ENCODE results near the gene ADPRHL1.

DNA sequence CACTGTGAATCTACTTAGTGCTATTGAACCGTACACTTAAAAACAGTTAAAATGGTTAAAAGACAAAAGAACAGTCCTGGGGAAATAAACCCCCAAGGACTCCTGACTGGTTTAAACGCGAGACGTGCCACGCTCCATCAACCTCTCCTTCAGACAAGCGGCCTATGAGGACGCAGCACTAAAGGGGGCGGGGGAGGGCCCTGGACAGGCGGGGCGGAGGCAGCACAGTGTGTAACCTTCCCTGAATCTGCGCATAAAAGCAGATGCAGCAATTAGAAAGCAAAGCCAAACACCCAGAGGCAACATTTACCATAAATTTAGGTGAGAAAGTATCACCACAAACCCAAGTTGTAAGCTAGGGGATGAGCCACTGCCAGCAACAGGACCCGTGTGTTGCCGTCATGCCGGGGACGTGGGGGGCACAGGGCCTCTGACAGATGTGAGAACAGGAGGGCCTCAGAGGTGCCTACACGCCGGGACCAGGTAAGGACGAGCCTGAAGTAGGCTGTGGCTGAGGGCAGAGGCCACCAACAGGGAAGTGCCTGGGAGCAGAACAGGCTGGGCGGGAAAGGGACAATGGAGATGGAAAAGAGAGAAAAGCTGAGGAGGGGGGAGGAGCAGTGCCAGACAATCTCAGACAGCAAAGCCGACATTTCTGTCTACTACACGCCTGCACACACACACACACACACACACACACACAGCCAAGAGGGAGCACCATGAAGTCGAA lies 15.3 kb upstream of the ADPRHL1 start:
- TF ChIP-seq YY1 (IDR thresholded peaks at IDR 0.05; ENCODE audit: insufficient read depth, insufficient read length) = no peak
- no peak for TF ChIP-seq ZNF274 (IDR thresholded peaks at IDR 0.05; ENCODE audit: low read depth, low read length)
- no peak for TF ChIP-seq SUZ12 (IDR thresholded peaks at IDR 0.05; ENCODE audit: extremely low read depth, insufficient read depth, insufficient read length)
